Hematopoietic multipotent progenitor cell treated with erythropoietin and hydrocortisone succinate and interleukin-3 and kit ligand, for 15 days (in vitro differentiated cells): Measurements from ENCODE around the gene SLC16A1.
"Not testable (repeated sequence)": the region's sequence is repeated elsewhere in the genome, so short reads cannot be mapped to it uniquely, and the experiment has no call there.

Source experiments
- DNase-seq: peaks from one replicate; pipeline ENCODE4 v3.0.0-alpha.2; 2015; ENCODE audit warnings: low spot score

Gene SLC16A1

GRCh38 chr1:112925015-112925414 lies 31.0 kb downstream of the SLC16A1 start:
- no peak for DNase-seq

DNA sequence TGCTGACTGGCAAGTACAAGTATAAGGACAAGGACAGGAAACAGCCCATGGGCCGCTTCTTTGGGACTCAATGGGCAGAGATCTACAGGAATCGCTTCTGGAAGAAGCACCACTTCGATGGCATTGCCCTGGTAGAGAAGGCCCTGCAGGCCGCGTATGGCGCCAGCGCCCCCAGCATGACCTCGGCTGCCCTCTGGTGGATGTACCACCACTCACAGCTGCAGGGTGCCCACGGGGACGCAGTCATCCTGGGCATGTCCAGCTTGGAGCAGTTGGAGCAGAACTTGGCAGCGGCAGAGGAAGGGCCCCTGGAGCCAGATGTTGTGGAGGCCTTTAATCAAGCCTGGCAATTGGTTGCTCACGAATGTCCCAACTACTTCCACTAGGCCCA lies 32.0 kb downstream of the SLC16A1 start:
- no peak for DNase-seq

GRCh38 chr1:112923234-112923958 lies 32.6 kb downstream of the SLC16A1 start:
- DNase-seq: no peak

DNA sequence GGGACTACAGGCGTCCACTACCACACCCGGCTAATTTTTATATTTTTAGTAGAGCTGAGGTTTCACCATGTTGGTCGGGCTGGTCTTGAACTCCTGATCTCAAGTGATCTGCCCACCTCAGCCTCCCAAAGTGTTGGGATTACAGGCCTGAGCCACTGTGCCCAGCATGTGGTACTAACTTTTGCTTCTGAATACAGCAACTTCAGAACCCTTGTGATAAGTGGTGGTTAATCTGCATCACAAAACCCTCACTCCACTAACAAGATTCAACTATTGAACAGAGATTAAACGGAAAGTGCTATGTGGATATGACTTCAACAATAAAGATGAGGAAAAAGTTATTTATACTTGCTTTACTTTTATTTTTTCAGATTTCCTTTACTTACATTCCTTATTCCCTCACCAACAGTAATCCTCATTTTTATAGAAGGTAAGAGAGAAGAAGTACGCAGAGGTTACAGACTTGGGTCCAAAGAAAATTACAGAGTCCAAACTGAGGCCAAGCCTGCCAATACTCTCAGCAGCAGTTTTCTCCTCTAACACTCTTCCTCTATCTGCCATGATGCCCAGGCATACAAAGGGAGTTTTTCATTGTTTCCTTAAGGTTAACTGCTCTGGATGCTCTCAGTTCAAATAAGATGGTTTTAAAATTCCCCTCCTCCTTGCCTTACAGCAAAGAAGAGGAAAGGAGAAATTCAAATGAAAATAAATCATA lies 44.3 kb downstream of the SLC16A1 start:
- no peak for DNase-seq

DNA sequence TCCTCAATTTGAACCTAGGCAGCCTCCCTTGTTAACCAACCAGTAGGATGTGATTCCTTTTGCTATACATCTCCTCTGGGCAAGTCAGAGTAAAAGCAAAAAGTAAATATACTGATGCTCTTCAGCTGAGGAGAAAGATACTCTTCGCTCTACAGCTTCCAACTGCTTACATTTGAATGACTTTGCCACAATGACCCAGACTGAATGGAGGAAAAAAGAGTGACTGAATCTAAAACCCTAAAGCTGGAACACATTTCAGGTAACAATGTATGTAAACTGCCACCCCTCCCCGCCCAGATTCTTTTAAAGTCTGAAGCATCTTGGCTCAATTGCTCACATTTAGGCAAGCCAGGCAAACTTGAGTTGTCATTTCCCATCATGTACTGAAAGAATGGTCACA lies 46.1 kb downstream of the SLC16A1 start:
- no peak for DNase-seq

GRCh38 chr1:112906150-112906698 lies 49.8 kb downstream of the SLC16A1 start:
- DNase-seq: no peak

- no peak for DNase-seq
Measured at GRCh38 chr1:112905395-112906149, 50.4 kb downstream of the SLC16A1 start.

GRCh38 chr1:112904831-112905261 lies 51.1 kb downstream of the SLC16A1 start:
- no peak for DNase-seq

DNA sequence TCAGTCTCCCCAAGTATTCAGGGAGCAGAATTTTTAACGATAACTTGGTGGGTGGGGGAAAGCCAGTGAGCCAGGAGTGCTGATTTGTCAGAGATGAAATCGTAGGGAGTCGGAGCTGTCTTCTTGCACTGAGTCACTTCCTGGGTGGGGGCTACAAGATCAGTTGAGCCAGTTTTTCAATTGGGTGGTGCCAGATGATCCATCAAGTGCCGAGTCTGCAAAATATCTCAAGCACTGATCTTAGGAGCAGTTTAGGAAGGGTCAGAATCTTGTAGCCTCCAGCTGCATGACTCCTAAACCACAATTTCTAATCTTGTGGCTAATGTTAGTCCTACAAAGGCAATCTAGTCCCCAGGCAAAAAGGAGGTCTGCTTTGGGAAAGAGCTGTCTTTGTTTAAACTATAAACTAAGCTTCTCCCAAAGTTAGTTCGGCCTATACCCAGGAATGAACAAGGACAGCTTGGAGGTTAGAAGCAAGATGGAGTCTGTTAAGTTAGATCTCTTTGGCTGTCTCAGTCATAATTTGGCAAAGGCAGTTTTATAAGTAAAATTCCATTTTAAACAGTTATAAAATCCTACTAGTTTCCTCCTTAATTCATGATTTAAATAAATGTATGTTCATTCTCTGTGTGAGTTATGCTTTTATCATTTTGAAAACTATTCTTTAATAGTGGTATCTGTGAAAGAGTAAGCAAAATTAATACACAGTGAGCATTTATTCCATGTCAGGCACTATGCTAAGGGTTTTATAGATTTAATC lies 51.7 kb downstream of the SLC16A1 start:
- no peak for DNase-seq

GRCh38 chr1:112902221-112902620 lies 53.8 kb downstream of the SLC16A1 start:
- DNase-seq: no peak

DNA sequence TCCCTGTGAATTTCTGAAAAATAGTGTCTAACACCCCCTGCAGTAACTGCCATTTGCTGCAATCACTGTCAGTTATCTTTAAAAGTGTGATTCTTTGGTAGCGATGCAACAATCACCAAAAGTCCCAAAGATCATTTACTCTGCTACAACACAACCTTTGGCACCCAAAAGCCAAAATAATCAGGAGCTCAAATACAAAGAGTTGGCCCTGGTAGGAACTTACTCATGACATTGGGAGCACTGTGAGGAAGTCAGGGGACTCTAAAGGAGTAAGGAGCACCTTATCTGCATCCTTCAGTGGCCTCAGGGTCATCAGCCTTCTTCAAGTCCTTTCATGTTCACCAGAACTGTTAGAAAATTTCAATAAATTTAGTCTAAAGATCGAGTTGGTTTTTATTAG lies 54.6 kb downstream of the SLC16A1 start:
- DNase-seq: no peak

- DNase-seq: no peak
Measured at GRCh38 chr1:112896783-112897182, 59.2 kb downstream of the SLC16A1 start.

- DNase-seq: no peak
Measured at GRCh38 chr1:112894561-112895011, 61.4 kb downstream of the SLC16A1 start.

- DNase-seq: no peak
Measured at GRCh38 chr1:112894010-112894292, 62.0 kb downstream of the SLC16A1 start.

- DNase-seq: no peak
Measured at GRCh38 chr1:112893288-112894009, 62.5 kb downstream of the SLC16A1 start.

- DNase-seq: not testable (repeated sequence)
Measured at GRCh38 chr1:112889906-112890305, 66.1 kb downstream of the SLC16A1 start.

DNA sequence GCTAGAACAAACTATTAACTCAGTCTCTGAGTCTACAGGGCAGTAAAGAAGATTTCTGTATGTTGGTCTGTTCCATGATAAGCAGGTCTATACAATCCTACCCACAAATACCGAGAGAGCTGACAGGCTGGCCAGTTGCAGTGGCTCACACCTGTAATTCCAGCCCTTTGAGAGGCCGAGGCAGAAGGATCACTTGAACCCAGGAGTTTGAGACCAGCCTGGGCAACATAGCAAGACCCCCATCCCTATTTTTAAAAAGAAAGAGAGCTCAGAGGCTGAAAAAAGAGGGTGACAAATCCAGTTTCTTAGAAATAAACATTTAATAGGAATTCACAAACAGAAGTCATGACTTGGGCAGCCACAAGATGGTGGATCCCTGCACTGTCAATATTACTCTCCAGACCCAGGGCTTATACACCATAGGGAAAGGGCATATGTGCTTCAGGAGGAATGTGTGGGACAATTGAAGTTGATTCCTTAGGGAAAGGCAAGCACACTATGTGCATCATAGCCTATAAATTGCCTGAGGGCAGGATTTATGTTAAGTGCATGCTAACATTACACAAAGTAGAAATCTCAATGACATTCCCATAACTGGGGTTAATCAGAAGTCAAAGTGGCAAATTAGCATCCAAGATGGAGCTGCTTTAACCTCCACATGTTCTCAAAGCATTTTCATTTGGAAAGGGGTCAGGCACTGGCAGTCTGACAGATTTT lies 66.8 kb downstream of the SLC16A1 start:
- no peak for DNase-seq

DNA sequence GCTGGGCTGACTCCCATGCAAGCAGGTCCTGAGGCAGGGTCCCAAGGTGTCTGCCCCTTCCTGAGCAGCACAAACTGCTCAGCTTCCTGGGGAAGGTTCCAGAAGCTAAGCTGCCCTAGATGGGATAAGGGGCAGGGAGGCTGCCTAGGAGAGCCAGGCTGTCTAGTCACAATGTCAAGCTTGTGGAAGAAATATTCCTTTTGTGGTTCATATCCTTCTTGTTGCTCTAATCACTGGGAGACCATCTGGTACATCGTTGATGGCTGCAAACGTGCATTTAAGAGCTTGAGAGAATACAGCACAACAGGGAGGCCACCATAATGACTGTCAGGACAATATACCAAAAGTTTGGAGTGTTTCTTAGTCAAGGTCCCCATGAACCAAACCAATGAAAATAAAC lies 67.4 kb downstream of the SLC16A1 start:
- no peak for DNase-seq

GRCh38 chr1:112887599-112888283 lies 68.3 kb downstream of the SLC16A1 start:
- no peak for DNase-seq

- DNase-seq: not testable (repeated sequence)
Measured at GRCh38 chr1:112884996-112885395, 71.0 kb downstream of the SLC16A1 start.
